ENCODE data around the gene PCDHGB1.
"Not testable (repeated sequence)": the region's sequence is repeated elsewhere in the genome, so short reads cannot be mapped to it uniquely, and the experiment has no call there.

Gene PCDHGB1

GRCh38 chr5:141383345-141383744 lies 33.4 kb downstream of the PCDHGB1 start:
- no peak for DNase-seq (ENCODE audit: low read depth)

- no peak for DNase-seq (ENCODE audit: low read depth)
Measured at GRCh38 chr5:141384471-141385267, 34.8 kb downstream of the PCDHGB1 start.

GRCh38 chr5:141387557-141388311 lies 37.8 kb downstream of the PCDHGB1 start, which contains the start of gene PCDHGB4:
Gene PCDHGB4 (plus strand): TSS chr5:141387698. CDS start chr5:141387885, 187 bp downstream.
- DNase-seq (ENCODE audit: low read depth) = not testable (repeated sequence)

- no peak for DNase-seq (ENCODE audit: low read depth)
Measured at GRCh38 chr5:141388661-141389060, 38.8 kb downstream of the PCDHGB1 start.

- no peak for DNase-seq (ENCODE audit: low read depth)
Measured at GRCh38 chr5:141389153-141390042, 39.5 kb downstream of the PCDHGB1 start.

- DNase-seq (ENCODE audit: low read depth) = no peak
Measured at GRCh38 chr5:141392429-141393198, 42.7 kb downstream of the PCDHGB1 start, which contains the start of gene PCDHGA8. Gene PCDHGA8 (plus strand): TSS chr5:141392633. CDS start chr5:141392814, 181 bp downstream.

GRCh38 chr5:141393267-141393666 lies 43.4 kb downstream of the PCDHGB1 start:
- no peak for DNase-seq (ENCODE audit: low read depth)

- not testable (repeated sequence) for DNase-seq (ENCODE audit: low read depth)
Measured at GRCh38 chr5:141394401-141395187, 44.7 kb downstream of the PCDHGB1 start.

- not testable (repeated sequence) for DNase-seq (ENCODE audit: low read depth)
Measured at GRCh38 chr5:141397756-141398551, 48.1 kb downstream of the PCDHGB1 start, which contains the start of gene PCDHGB5. Gene PCDHGB5 (plus strand): TSS chr5:141397947. CDS start chr5:141398128, 181 bp downstream.

GRCh38 chr5:141398608-141399007 lies 48.7 kb downstream of the PCDHGB1 start:
- no peak for DNase-seq (ENCODE audit: low read depth)

- no peak for DNase-seq (ENCODE audit: low read depth)
Measured at GRCh38 chr5:141399555-141400258, 49.8 kb downstream of the PCDHGB1 start.
